ENCODE measurements around the gene ZNF274. TPM values are rescaled to one million over a fixed set of nuclear protein-coding genes. Genes with fewer than 3 reads are reported as not detected.
A peak's percentile ranks its signal among the peaks of the same experiment; 100 is the strongest.

Gene ZNF274
- total RNA-seq, 2 donors from 2014 or later = 23.2 to 24.9 TPM

- Histone ChIP-seq H3K27me3 (ENCODE audit: control insufficient read depth, insufficient read depth, low read length, poor library complexity, severe bottlenecking) (no peaks in the 10 kb centered on the region), H3K4me1 (ENCODE audit: control insufficient read depth, insufficient read depth, low read length) (no peaks in the 10 kb centered on the region), H3K27ac (ENCODE audit: low read depth, low read length) (no peak overlapping the region), H3K4me3 (ENCODE audit: low read length) (peak overlapping the region; percentile 53), H3K36me3 (ENCODE audit: control insufficient read depth, insufficient read depth, low read length) (peaks cover 68% of the 10 kb centered on the region), H3K9ac (ENCODE audit: extremely low read depth, low read length, poor library complexity, severe bottlenecking) (no peak overlapping the region), H3K9me3 (ENCODE audit: control insufficient read depth, low read length) (peaks cover 80% of the 10 kb centered on the region)
- WGBS, 2 experiments (ENCODE audit: insufficient coverage in 1 of 2, insufficient read length in 1 of 2) = 95 to 98% methylated on average over 10 to 17 of the region's 17 CpGs
- Mint-ChIP-seq H3K27me3 (ENCODE audit: insufficient read depth) (peaks cover 1% of the 10 kb centered on the region), H3K27ac (no peak overlapping the region), H3K4me3 (no peak overlapping the region), H3K9me3 (peaks cover 72% of the 10 kb centered on the region), H3K4me1 (no peaks in the 10 kb centered on the region), H3K36me3 (ENCODE audit: low read depth) (peaks cover 69% of the 10 kb centered on the region)
- no peak for DNase-seq
- no peak for TF ChIP-seq CTCF (conservative IDR thresholded peaks at IDR 0.05)
These were observed 29.6 kb downstream of the ZNF274 start for GRCh38 chr19:58212336-58213074.

GRCh38 chr19:58213075-58213369 lies 30.2 kb downstream of the ZNF274 start:
- H3K4me1 Mint-ChIP-seq = no peaks in the 10 kb centered on the region
- H3K4me3 Mint-ChIP-seq = no peak overlapping the region
- peaks cover 64% of the 10 kb centered on the region for H3K36me3 Mint-ChIP-seq (ENCODE audit: low read depth)
- Histone ChIP-seq H3K9me3 (ENCODE audit: control insufficient read depth, low read length) (peaks cover 78% of the 10 kb centered on the region), H3K4me1 (ENCODE audit: control insufficient read depth, insufficient read depth, low read length) (no peaks in the 10 kb centered on the region), H3K27ac (ENCODE audit: low read depth, low read length) (no peak overlapping the region), H3K27me3 (ENCODE audit: control insufficient read depth, insufficient read depth, low read length, poor library complexity, severe bottlenecking) (no peaks in the 10 kb centered on the region), H3K9ac (ENCODE audit: extremely low read depth, low read length, poor library complexity, severe bottlenecking) (no peak overlapping the region), H3K36me3 (ENCODE audit: control insufficient read depth, insufficient read depth, low read length) (peaks cover 63% of the 10 kb centered on the region), H3K4me3 (ENCODE audit: low read length) (no peak overlapping the region)
- H3K27ac Mint-ChIP-seq = no peak overlapping the region
- WGBS, 2 experiments (ENCODE audit: insufficient coverage in 1 of 2, insufficient read length in 1 of 2) = 80 to 100% methylated on average over 1 of the region's 1 CpG
- H3K27me3 Mint-ChIP-seq (ENCODE audit: insufficient read depth) = peaks cover 1% of the 10 kb centered on the region
- no peak for TF ChIP-seq CTCF (conservative IDR thresholded peaks at IDR 0.05)
- no peak for DNase-seq
- peaks cover 71% of the 10 kb centered on the region for H3K9me3 Mint-ChIP-seq

- H3K36me3 ChIP-seq (ENCODE audit: control insufficient read depth, insufficient read depth, low read length) = peaks cover 23% of the 10 kb centered on the region
- TF ChIP-seq CTCF (conservative IDR thresholded peaks at IDR 0.05) = no peak
- Mint-ChIP-seq H3K36me3 (ENCODE audit: low read depth) (peaks cover 24% of the 10 kb centered on the region), H3K27me3 (ENCODE audit: insufficient read depth) (peaks cover 5% of the 10 kb centered on the region), H3K4me1 (no peaks in the 10 kb centered on the region), H3K27ac (no peak overlapping the region), H3K9me3 (peaks cover 41% of the 10 kb centered on the region), H3K4me3 (no peak overlapping the region)
- no peaks in the 10 kb centered on the region for H3K27me3 ChIP-seq (ENCODE audit: control insufficient read depth, insufficient read depth, low read length, poor library complexity, severe bottlenecking)
- 95 to 96% methylated on average over 20 to 34 of the region's 34 CpGs for WGBS, 2 experiments (ENCODE audit: insufficient coverage in 1 of 2, insufficient read length in 1 of 2)
- DNase-seq = no peak
- peaks cover 48% of the 10 kb centered on the region for H3K9me3 ChIP-seq (ENCODE audit: control insufficient read depth, low read length)
- H3K4me3 ChIP-seq (ENCODE audit: low read length) = no peak overlapping the region
- no peak overlapping the region for H3K9ac ChIP-seq (ENCODE audit: extremely low read depth, low read length, poor library complexity, severe bottlenecking)
- H3K27ac ChIP-seq (ENCODE audit: low read depth, low read length) = no peak overlapping the region
- no peaks in the 10 kb centered on the region for H3K4me1 ChIP-seq (ENCODE audit: control insufficient read depth, insufficient read depth, low read length)
These were observed 34.2 kb downstream of the ZNF274 start for GRCh38 chr19:58217069-58217481.
